Measurements from ENCODE around the gene GRID1.

GRID1 gene

DNA sequence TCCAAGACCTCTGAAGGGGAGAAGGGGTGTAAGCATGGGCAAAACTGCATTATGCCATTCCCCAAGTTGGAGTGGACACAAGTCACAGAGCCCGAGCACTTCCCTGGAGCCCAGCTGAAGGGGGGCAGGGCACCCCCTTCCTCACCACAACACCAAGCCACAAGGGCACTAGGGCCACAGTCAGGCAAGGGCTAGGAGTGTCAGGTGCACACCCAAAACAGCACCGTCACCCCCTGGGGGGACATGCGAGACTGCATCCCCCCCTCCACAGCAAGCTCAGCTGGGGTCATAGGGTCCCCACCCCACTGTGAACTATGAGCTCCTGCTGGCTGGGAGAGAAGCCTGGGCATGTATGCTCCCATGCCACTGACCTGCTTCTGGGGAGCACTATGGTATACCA is 143.9 kb downstream of the GRID1 start:
- no peaks in the 10 kb centered on the region for H3F3A ChIP-seq (ENCODE audit: insufficient read depth, low read length)
- H3K4me2 ChIP-seq (ENCODE audit: low read length) = no peak overlapping the region
- TF ChIP-seq, protein P1, sequence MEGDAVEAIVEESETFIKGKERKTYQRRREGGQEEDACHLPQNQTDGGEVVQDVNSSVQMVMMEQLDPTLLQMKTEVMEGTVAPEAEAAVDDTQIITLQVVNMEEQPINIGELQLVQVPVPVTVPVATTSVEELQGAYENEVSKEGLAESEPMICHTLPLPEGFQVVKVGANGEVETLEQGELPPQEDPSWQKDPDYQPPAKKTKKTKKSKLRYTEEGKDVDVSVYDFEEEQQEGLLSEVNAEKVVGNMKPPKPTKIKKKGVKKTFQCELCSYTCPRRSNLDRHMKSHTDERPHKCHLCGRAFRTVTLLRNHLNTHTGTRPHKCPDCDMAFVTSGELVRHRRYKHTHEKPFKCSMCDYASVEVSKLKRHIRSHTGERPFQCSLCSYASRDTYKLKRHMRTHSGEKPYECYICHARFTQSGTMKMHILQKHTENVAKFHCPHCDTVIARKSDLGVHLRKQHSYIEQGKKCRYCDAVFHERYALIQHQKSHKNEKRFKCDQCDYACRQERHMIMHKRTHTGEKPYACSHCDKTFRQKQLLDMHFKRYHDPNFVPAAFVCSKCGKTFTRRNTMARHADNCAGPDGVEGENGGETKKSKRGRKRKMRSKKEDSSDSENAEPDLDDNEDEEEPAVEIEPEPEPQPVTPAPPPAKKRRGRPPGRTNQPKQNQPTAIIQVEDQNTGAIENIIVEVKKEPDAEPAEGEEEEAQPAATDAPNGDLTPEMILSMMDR (IDR thresholded peaks at IDR 0.05; ENCODE audit: low read length) = no peak
- TF ChIP-seq EZH2 (IDR thresholded peaks at IDR 0.05; ENCODE audit: borderline replicate concordance, low read length) = no peak
- no peaks in the 10 kb centered on the region for H3K79me2 ChIP-seq (ENCODE audit: insufficient read depth, low read length)
- H4K20me1 ChIP-seq (ENCODE audit: insufficient read depth, low read length) = no peaks in the 10 kb centered on the region
- 0 out of 2 replicates have a peak, but pooled peaks cover 4% of the 10 kb centered on the region for H3K27me3 ChIP-seq (ENCODE audit: insufficient read depth, low read length)
- H3K4me3 ChIP-seq (ENCODE audit: low read depth, low read length, poor library complexity, severe bottlenecking) = no peak overlapping the region
- H3K4me1 ChIP-seq (ENCODE audit: insufficient read depth, low read length, severe bottlenecking) = no peaks in the 10 kb centered on the region
- H3K27ac ChIP-seq (ENCODE audit: low read depth, low read length, poor library complexity, severe bottlenecking) = no peak overlapping the region
- H3K36me3 ChIP-seq (ENCODE audit: insufficient read depth, low read length) = no peaks in the 10 kb centered on the region
- no peak overlapping the region for H2AFZ ChIP-seq (ENCODE audit: low read length)
- no peak overlapping the region for H3K9ac ChIP-seq (ENCODE audit: low read length)
- no peaks in the 10 kb centered on the region for H3K9me3 ChIP-seq (ENCODE audit: low read length)
- H3K9me2 ChIP-seq (ENCODE audit: low read depth, low read length) = no peaks in the 10 kb centered on the region

DNA sequence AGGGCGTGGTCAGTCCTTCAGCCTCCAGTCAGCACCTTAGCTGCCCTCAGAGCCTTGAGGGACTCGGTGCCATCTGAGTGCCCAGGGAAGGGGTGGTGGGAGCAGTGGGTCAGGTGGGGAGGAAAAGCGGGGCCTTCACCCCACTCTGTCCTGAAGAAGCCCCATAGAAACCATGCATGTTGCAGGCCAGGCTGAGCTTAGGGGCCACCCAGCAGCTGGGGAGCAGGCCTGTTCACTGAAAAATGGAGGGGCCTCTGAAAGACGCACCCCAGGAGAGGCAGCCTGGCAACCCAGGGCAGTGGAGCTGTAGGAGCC is 144.3 kb downstream of the GRID1 start:
- no peak overlapping the region for H3K4me2 ChIP-seq (ENCODE audit: low read length)
- H3K79me2 ChIP-seq (ENCODE audit: insufficient read depth, low read length) = no peaks in the 10 kb centered on the region
- no peak overlapping the region for H2AFZ ChIP-seq (ENCODE audit: low read length)
- no peak overlapping the region for H3K9ac ChIP-seq (ENCODE audit: low read length)
- no peaks in the 10 kb centered on the region for H3F3A ChIP-seq (ENCODE audit: insufficient read depth, low read length)
- H3K36me3 ChIP-seq (ENCODE audit: insufficient read depth, low read length) = no peaks in the 10 kb centered on the region
- no peaks in the 10 kb centered on the region for H3K9me2 ChIP-seq (ENCODE audit: low read depth, low read length)
- 0 out of 2 replicates have a peak, but pooled peaks cover 4% of the 10 kb centered on the region for H3K27me3 ChIP-seq (ENCODE audit: insufficient read depth, low read length)
- H4K20me1 ChIP-seq (ENCODE audit: insufficient read depth, low read length) = no peaks in the 10 kb centered on the region
- H3K4me3 ChIP-seq (ENCODE audit: low read depth, low read length, poor library complexity, severe bottlenecking) = no peak overlapping the region
- no peaks in the 10 kb centered on the region for H3K4me1 ChIP-seq (ENCODE audit: insufficient read depth, low read length, severe bottlenecking)
- no peaks in the 10 kb centered on the region for H3K9me3 ChIP-seq (ENCODE audit: low read length)
- no peak for TF ChIP-seq EZH2 (IDR thresholded peaks at IDR 0.05; ENCODE audit: borderline replicate concordance, low read length)
- TF ChIP-seq, protein P1 (IDR thresholded peaks at IDR 0.05; ENCODE audit: low read length) = no peak
- no peak overlapping the region for H3K27ac ChIP-seq (ENCODE audit: low read depth, low read length, poor library complexity, severe bottlenecking)

DNA sequence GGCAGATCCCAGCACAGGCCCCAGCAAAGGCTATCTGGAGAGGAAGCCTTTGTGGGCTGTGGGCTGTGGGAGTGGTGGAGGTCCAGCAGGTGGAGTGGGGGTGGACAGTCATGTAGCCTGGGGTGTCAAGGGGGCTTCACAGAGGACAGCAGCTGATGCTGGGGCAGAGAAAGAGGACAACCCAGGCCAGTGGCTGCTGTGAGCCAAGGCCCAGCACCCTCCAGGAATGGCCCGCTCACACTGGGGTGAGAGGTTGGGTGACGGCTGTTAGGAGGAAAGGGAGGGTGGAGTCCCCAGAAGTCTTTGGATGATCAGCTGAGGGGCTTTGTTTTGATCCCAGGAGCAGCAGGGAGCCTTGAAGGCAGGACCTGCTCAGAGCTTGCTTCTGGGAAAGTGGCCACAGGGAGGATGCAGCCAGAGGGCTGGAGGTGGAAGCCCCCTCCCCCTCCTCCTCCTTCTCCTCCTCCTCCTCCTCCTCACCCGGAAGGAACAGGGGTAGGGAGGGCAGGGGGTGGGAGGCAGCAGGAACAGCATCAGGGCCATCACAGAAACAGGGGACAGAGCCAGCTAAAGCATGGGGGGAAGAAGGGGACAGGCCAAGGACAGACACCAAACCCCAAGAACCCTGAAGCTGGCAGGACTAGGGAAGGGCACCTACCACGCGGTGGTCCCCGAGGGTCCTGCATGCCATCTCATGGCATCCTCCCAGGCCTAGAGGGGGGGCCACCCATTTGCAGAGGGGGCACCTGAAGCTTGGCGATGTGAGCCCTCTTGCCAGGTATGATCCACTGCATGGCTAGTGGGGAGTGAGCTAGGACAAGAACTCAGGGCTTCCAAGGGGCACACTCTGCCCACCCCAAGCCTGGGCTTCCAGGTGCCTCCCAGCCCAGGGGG is 144.9 kb downstream of the GRID1 start:
- Histone ChIP-seq H2AFZ (ENCODE audit: low read length) (no peak overlapping the region), H3K4me3 (ENCODE audit: low read depth, low read length, poor library complexity, severe bottlenecking) (no peak overlapping the region), H3F3A (ENCODE audit: insufficient read depth, low read length) (no peaks in the 10 kb centered on the region), H3K4me2 (ENCODE audit: low read length) (no peak overlapping the region), H3K9me2 (ENCODE audit: low read depth, low read length) (no peaks in the 10 kb centered on the region), H3K27ac (ENCODE audit: low read depth, low read length, poor library complexity, severe bottlenecking) (no peak overlapping the region), H3K36me3 (ENCODE audit: insufficient read depth, low read length) (no peaks in the 10 kb centered on the region), H4K20me1 (ENCODE audit: insufficient read depth, low read length) (no peaks in the 10 kb centered on the region), H3K79me2 (ENCODE audit: insufficient read depth, low read length) (no peaks in the 10 kb centered on the region), H3K9me3 (ENCODE audit: low read length) (no peaks in the 10 kb centered on the region), H3K4me1 (ENCODE audit: insufficient read depth, low read length, severe bottlenecking) (no peaks in the 10 kb centered on the region), H3K27me3 (ENCODE audit: insufficient read depth, low read length) (0 out of 2 replicates have a peak, but pooled peaks cover 4% of the 10 kb centered on the region), H3K9ac (ENCODE audit: low read length) (no peak overlapping the region)
- TF ChIP-seq EZH2 (IDR thresholded peaks at IDR 0.05; ENCODE audit: borderline replicate concordance, low read length) = no peak
- TF ChIP-seq, protein P1 (IDR thresholded peaks at IDR 0.05; ENCODE audit: low read length) = no peak
